ENCODE data around the gene EIF2S1. TPM values are rescaled to one million over a fixed set of nuclear protein-coding genes. Genes with fewer than 3 reads are reported as not detected.

The EIF2S1 gene
- polyA plus RNA-seq, 1 donor from 2014 or later: 108 TPM

DNA sequence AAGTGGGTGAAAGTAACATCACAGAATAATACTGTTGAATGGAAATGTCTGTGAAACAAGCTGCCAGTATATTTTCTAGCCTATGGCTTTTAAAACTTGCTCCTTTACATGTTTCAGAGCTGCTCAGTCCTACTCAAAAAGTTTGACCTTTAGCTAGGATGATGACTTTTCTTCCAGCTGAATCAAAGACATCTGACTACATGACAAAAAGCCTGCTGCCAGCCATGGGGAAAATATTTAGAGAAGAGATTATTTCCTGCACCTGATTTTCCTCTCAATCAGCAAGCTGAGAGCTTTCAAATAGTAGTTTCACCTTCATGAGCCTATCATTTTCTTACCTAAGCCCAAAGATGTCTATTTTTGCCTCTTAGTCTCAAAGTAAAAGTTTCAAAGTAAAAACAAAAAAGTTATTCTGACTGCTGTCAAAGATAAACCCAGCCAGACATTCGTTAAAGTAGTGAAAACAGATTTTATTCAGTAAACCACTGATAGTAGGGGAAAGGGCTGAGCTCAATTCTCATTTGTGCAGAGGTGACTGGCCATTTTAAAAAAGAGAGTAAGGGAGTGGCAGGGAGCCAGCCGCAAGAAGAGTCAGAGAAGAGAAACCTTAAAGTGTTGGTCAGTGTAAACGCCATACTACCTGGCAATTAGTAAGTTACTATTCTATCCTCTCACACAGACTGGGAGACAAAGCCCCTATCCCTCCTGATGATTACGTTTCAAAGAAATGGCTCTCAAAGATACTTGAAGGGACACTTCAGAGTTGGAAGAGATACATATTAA is 2.8 kb upstream of the EIF2S1 start:
- Histone ChIP-seq H3K4me3 (ENCODE audit: low read length) (peak overlapping the region; percentile 81), H3K79me2 (replicated peaks; ENCODE audit: insufficient read depth, low read length) (peaks cover 78% of the 10 kb centered on the region), H3K9ac (ENCODE audit: low read length) (no peak overlapping the region)

DNA sequence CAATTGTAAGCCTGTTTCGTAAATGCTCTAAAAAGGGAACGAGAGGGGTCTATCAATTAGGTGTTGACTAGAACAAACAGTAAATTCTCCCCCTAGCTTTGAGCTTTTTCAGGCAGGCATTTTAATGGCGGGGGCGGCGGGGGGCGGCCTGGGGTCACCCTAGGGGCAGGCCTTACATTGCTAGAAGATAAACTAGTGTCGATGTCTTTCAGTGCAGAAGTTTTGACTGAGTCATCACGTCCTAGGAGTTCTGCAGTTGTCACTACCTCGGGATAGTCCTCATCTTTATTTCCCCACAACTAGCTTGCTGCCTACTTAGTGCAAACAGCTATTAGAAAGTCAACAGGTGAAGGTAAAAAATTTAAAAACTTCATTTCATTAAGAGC is 2.2 kb upstream of the EIF2S1 start:
- Histone ChIP-seq H3K4me3 (ENCODE audit: low read length) (peak overlapping the region; percentile 81), H3K9ac (ENCODE audit: low read length) (peak overlapping the region; percentile 77)

More for the DNA sequence above, 2.8 kb upstream of the EIF2S1 start:
- Histone ChIP-seq H3K27me3 (ENCODE audit: insufficient read depth, low read depth, low read length) (no peaks in the 10 kb centered on the region), H3K27ac (ENCODE audit: low read length) (no peak overlapping the region), H3K9me2 (ENCODE audit: insufficient read depth, low read length) (no peaks in the 10 kb centered on the region), H3K4me2 (ENCODE audit: low read length) (no peak overlapping the region), H3F3A (ENCODE audit: insufficient read depth, low read length, poor library complexity, severe bottlenecking) (no peaks in the 10 kb centered on the region), H3K36me3 (ENCODE audit: insufficient read depth, low read length) (no peaks in the 10 kb centered on the region), H2AFZ (ENCODE audit: low read depth, low read length) (no peak overlapping the region), H3K9me3 (ENCODE audit: low read length) (no peaks in the 10 kb centered on the region), H4K20me1 (ENCODE audit: insufficient read depth) (no peaks in the 10 kb centered on the region)
- TF ChIP-seq POLR2AphosphoS5 (IDR thresholded peaks at IDR 0.05): no peak
- TF ChIP-seq EP300 (conservative IDR thresholded peaks at IDR 0.05; ENCODE audit: poor library complexity, severe bottlenecking): no peak
- TF ChIP-seq MXI1 (conservative IDR thresholded peaks at IDR 0.05; ENCODE audit: poor library complexity, severe bottlenecking): no peak
- no peak for TF ChIP-seq TAF1 (IDR thresholded peaks at IDR 0.05; ENCODE audit: low read depth)
- TF ChIP-seq, protein P1, sequence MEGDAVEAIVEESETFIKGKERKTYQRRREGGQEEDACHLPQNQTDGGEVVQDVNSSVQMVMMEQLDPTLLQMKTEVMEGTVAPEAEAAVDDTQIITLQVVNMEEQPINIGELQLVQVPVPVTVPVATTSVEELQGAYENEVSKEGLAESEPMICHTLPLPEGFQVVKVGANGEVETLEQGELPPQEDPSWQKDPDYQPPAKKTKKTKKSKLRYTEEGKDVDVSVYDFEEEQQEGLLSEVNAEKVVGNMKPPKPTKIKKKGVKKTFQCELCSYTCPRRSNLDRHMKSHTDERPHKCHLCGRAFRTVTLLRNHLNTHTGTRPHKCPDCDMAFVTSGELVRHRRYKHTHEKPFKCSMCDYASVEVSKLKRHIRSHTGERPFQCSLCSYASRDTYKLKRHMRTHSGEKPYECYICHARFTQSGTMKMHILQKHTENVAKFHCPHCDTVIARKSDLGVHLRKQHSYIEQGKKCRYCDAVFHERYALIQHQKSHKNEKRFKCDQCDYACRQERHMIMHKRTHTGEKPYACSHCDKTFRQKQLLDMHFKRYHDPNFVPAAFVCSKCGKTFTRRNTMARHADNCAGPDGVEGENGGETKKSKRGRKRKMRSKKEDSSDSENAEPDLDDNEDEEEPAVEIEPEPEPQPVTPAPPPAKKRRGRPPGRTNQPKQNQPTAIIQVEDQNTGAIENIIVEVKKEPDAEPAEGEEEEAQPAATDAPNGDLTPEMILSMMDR (IDR thresholded peaks at IDR 0.05; ENCODE audit: poor library complexity, severe bottlenecking): no peak
- no peak for TF ChIP-seq EZH2 (IDR thresholded peaks at IDR 0.05; ENCODE audit: borderline replicate concordance, insufficient read depth, low read length, poor library complexity, severe bottlenecking)
- no peak for TF ChIP-seq SMC3 (conservative IDR thresholded peaks at IDR 0.05; ENCODE audit: poor library complexity)
- TF ChIP-seq, protein P2, sequence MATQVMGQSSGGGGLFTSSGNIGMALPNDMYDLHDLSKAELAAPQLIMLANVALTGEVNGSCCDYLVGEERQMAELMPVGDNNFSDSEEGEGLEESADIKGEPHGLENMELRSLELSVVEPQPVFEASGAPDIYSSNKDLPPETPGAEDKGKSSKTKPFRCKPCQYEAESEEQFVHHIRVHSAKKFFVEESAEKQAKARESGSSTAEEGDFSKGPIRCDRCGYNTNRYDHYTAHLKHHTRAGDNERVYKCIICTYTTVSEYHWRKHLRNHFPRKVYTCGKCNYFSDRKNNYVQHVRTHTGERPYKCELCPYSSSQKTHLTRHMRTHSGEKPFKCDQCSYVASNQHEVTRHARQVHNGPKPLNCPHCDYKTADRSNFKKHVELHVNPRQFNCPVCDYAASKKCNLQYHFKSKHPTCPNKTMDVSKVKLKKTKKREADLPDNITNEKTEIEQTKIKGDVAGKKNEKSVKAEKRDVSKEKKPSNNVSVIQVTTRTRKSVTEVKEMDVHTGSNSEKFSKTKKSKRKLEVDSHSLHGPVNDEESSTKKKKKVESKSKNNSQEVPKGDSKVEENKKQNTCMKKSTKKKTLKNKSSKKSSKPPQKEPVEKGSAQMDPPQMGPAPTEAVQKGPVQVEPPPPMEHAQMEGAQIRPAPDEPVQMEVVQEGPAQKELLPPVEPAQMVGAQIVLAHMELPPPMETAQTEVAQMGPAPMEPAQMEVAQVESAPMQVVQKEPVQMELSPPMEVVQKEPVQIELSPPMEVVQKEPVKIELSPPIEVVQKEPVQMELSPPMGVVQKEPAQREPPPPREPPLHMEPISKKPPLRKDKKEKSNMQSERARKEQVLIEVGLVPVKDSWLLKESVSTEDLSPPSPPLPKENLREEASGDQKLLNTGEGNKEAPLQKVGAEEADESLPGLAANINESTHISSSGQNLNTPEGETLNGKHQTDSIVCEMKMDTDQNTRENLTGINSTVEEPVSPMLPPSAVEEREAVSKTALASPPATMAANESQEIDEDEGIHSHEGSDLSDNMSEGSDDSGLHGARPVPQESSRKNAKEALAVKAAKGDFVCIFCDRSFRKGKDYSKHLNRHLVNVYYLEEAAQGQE (IDR thresholded peaks at IDR 0.05; ENCODE audit: borderline replicate concordance): no peak
- TF ChIP-seq RAD21 (conservative IDR thresholded peaks at IDR 0.05): no peak

More for the DNA sequence above, 2.2 kb upstream of the EIF2S1 start:
- H3K9me2 ChIP-seq (ENCODE audit: insufficient read depth, low read length): no peaks in the 10 kb centered on the region
- H3K79me2 ChIP-seq (replicated peaks; ENCODE audit: insufficient read depth, low read length): peaks cover 83% of the 10 kb centered on the region
- no peaks in the 10 kb centered on the region for H3K36me3 ChIP-seq (ENCODE audit: insufficient read depth, low read length)
- no peak overlapping the region for H3K27ac ChIP-seq (ENCODE audit: low read length)
- no peak overlapping the region for H2AFZ ChIP-seq (ENCODE audit: low read depth, low read length)
- H4K20me1 ChIP-seq (ENCODE audit: insufficient read depth): no peaks in the 10 kb centered on the region
- peak overlapping the region; percentile 83 for H3K4me2 ChIP-seq (ENCODE audit: low read length)
- TF ChIP-seq, protein P2 (IDR thresholded peaks at IDR 0.05; ENCODE audit: borderline replicate concordance): no peak
- TF ChIP-seq POLR2AphosphoS5 (IDR thresholded peaks at IDR 0.05) (no peak), RAD21 (conservative IDR thresholded peaks at IDR 0.05) (no peak), MXI1 (conservative IDR thresholded peaks at IDR 0.05; ENCODE audit: poor library complexity, severe bottlenecking) (no peak), TAF1 (IDR thresholded peaks at IDR 0.05; ENCODE audit: low read depth) (no peak), EZH2 (IDR thresholded peaks at IDR 0.05; ENCODE audit: borderline replicate concordance, insufficient read depth, low read length, poor library complexity, severe bottlenecking) (no peak), SMC3 (conservative IDR thresholded peaks at IDR 0.05; ENCODE audit: poor library complexity) (no peak), EP300 (conservative IDR thresholded peaks at IDR 0.05; ENCODE audit: poor library complexity, severe bottlenecking) (no peak)
- TF ChIP-seq, protein P1 (IDR thresholded peaks at IDR 0.05; ENCODE audit: poor library complexity, severe bottlenecking): no peak
- H3K9me3 ChIP-seq (ENCODE audit: low read length): no peaks in the 10 kb centered on the region
- H3K27me3 ChIP-seq (ENCODE audit: insufficient read depth, low read depth, low read length): no peaks in the 10 kb centered on the region
- no peaks in the 10 kb centered on the region for H3F3A ChIP-seq (ENCODE audit: insufficient read depth, low read length, poor library complexity, severe bottlenecking)
